ENCODE measurements around the gene MLST8. TPM values are rescaled to one million over a fixed set of nuclear protein-coding genes. Genes with fewer than 3 reads are reported as not detected.

Gene MLST8
- polyA plus RNA-seq, 3 donors = 29.9 to 54.3 (median 30.5) TPM

GRCh38 chr16:2206420-2206779 is 1.1 kb downstream of the MLST8 start:
- peak overlapping the region in 6 of 7 donors; percentile 1 to 84 (median 76) for H3K27ac Mint-ChIP-seq
- Histone ChIP-seq H3K9ac (ENCODE audit: insufficient read depth, low read length, poor library complexity, severe bottlenecking) (no peak overlapping the region), H3K27ac (ENCODE audit: low read depth in 1 of 2, low read length in 2 of 2) (peak overlapping the region; percentile 60 to 83), H3K9me3 (replicated peaks in 1 of 2; ENCODE audit: control insufficient read depth in 1 of 2, insufficient read depth in 1 of 2, low read length in 2 of 2) (no peaks in the 10 kb centered on the region), H4K20me1 (ENCODE audit: insufficient read depth, low read length) (peaks cover 24% of the 10 kb centered on the region), H2AFZ (ENCODE audit: insufficient read depth, low read depth, low read length, poor library complexity, severe bottlenecking) (no peak overlapping the region), H3K4me3 (replicated peaks in 1 of 3; ENCODE audit: low read depth in 2 of 3, low read length in 3 of 3) (peak overlapping the region in 1 of 3 experiments; percentile 92), H3K27me3 (ENCODE audit: control insufficient read depth in 2 of 2, insufficient read depth in 2 of 2, low read length in 2 of 2) (peaks cover 0 to 2% of the 10 kb centered on the region in 2 donors), H3K4me1 (ENCODE audit: control insufficient read depth in 1 of 2, insufficient read depth in 2 of 2, low read length in 2 of 2) (peaks cover 23 to 27% of the 10 kb centered on the region in 2 donors), H3K36me3 (replicated peaks in 1 of 2; ENCODE audit: control insufficient read depth in 1 of 2, insufficient read depth in 2 of 2, low read length in 2 of 2) (peaks cover 27 to 33% of the 10 kb centered on the region in 2 donors), H3K79me2 (ENCODE audit: insufficient read depth, low read length) (peaks cover 21% of the 10 kb centered on the region), H3K4me2 (replicated peaks; ENCODE audit: extremely low read depth, low read length, poor library complexity, severe bottlenecking) (peak overlapping the region; percentile 95)
- peak overlapping the region; percentile 75 to 77 for H3K4me3 Mint-ChIP-seq
- peaks cover 2 to 6% (median 4%) of the 10 kb centered on the region in 3 donors for H3K27me3 Mint-ChIP-seq (ENCODE audit: low read depth in 3 of 3)
- TF ChIP-seq CTCF (IDR thresholded peaks at IDR 0.05) = no peak
- intact Hi-C loops (cut with micrococcal nuclease) = loop anchor here (5.0 kb wide), 2 partner anchors 49 to 61 kb away; partner anchors contain the start of genes RNPS1 (in 2 of the 2) and TRAF7 (in 1 of the 2)
- peaks cover 17 to 34% of the 10 kb centered on the region in 2 donors for H3K36me3 Mint-ChIP-seq
- H3K4me1 Mint-ChIP-seq = peaks cover 25% of the 10 kb centered on the region
- no peak for DNase-seq
- H3K9me3 Mint-ChIP-seq = peaks cover 0 to 5% (median 0%) of the 10 kb centered on the region in 7 donors
- 79% methylated on average over 15 of the region's 18 CpGs for WGBS (ENCODE audit: insufficient coverage)

- no peak overlapping the region for H3K9ac ChIP-seq (ENCODE audit: insufficient read depth, low read length, poor library complexity, severe bottlenecking)
- H3K4me2 ChIP-seq (replicated peaks; ENCODE audit: extremely low read depth, low read length, poor library complexity, severe bottlenecking) = peak overlapping the region; percentile 95
Observed at GRCh38 chr16:2206780-2207433, 1.7 kb downstream of the MLST8 start.

More at GRCh38 chr16:2206780-2207433, 1.7 kb downstream of the MLST8 start:
- H3K9me3 ChIP-seq (replicated peaks in 1 of 2; ENCODE audit: control insufficient read depth in 1 of 2, insufficient read depth in 1 of 2, low read length in 2 of 2) = no peaks in the 10 kb centered on the region
- H3K4me1 Mint-ChIP-seq = peaks cover 29% of the 10 kb centered on the region
- intact Hi-C loops (cut with micrococcal nuclease) = loop anchor here (5.0 kb wide), 2 partner anchors 50 to 60 kb away; partner anchors contain the start of genes RNPS1 (in 2 of the 2) and TRAF7 (in 1 of the 2)
- peaks cover 28% of the 10 kb centered on the region for H4K20me1 ChIP-seq (ENCODE audit: insufficient read depth, low read length)
- no peak overlapping the region for H3K27ac ChIP-seq (ENCODE audit: low read depth in 1 of 2, low read length in 2 of 2)
- peaks cover 27 to 35% of the 10 kb centered on the region in 2 donors for H3K36me3 ChIP-seq (replicated peaks in 1 of 2; ENCODE audit: control insufficient read depth in 1 of 2, insufficient read depth in 2 of 2, low read length in 2 of 2)
- peak overlapping the region in 3 of 7 donors; percentile 59 to 76 (median 75) for H3K27ac Mint-ChIP-seq
- peaks cover 24 to 30% of the 10 kb centered on the region in 2 donors for H3K4me1 ChIP-seq (ENCODE audit: control insufficient read depth in 1 of 2, insufficient read depth in 2 of 2, low read length in 2 of 2)
- peaks cover 0 to 2% (median under 1%) of the 10 kb centered on the region in 3 donors for H3K27me3 Mint-ChIP-seq (ENCODE audit: low read depth in 3 of 3)
- peaks cover 26% of the 10 kb centered on the region for H3K79me2 ChIP-seq (ENCODE audit: insufficient read depth, low read length)
- no peak for TF ChIP-seq CTCF (IDR thresholded peaks at IDR 0.05)
- H2AFZ ChIP-seq (ENCODE audit: insufficient read depth, low read depth, low read length, poor library complexity, severe bottlenecking) = no peak overlapping the region
- H3K4me3 Mint-ChIP-seq = no peak overlapping the region
- no peak for DNase-seq
- no peaks in the 10 kb centered on the region for H3K27me3 ChIP-seq (ENCODE audit: control insufficient read depth in 2 of 2, insufficient read depth in 2 of 2, low read length in 2 of 2)
- H3K9me3 Mint-ChIP-seq = peaks cover 0 to 3% (median 0%) of the 10 kb centered on the region in 7 donors
- peaks cover 19 to 39% of the 10 kb centered on the region in 2 donors for H3K36me3 Mint-ChIP-seq
- 93% methylated on average over 20 of the region's 23 CpGs for WGBS (ENCODE audit: insufficient coverage)
- no peak overlapping the region for H3K4me3 ChIP-seq (replicated peaks in 1 of 3; ENCODE audit: low read depth in 2 of 3, low read length in 3 of 3)

Measured in CD14-positive monocyte (primary cell).